ENCODE data around the gene NIPBL. TPM values are rescaled to one million over a fixed set of nuclear protein-coding genes. Genes with fewer than 3 reads are reported as not detected.

The NIPBL gene
- polyA plus RNA-seq, 1 of the 3 experiments (the other 2 are of a cell fraction): 5.2 TPM

DNA sequence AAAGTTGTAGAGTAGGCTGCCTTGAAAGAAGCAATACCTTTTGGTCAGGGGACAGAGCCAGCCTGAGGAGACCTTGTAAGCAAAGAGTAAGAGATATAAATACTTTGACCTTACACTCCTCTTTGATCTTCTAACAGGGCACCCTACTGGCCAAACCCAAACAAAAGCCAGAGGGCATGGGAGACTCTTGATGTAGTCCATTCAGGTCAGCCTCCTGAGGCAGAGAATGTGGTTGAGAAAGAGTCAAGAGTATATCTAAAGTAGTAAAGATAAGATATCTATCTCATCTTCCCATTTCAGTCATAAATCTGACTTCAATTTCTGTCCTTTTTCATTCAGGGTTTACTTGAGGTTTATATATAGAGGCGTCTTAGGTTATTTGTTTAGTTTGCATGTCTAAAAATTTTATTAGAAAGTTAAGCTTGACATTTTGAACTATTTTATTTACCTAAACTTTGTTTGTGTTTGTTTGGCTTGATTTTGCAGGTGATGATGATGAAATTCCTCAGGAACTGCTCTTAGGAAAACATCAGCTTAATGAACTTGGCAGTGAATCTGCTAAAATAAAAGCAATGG, 125.7 kb downstream of the NIPBL start:
- Histone ChIP-seq H4K20me1 (ENCODE audit: insufficient read depth) (no peaks in the 10 kb centered on the region), H3K4me3 (ENCODE audit: low read depth in 2 of 2, low read length in 1 of 2) (no peak overlapping the region), H3K36me3 (replicated peaks in 1 of 2; ENCODE audit: control insufficient read depth in 1 of 2, insufficient read depth in 2 of 2, low read length in 1 of 2) (peaks cover 62 to 66% of the 10 kb centered on the region in 2 experiments), H2AFZ (ENCODE audit: low read depth) (no peak overlapping the region), H3K27ac (ENCODE audit: low read depth in 2 of 2, low read length in 1 of 2) (no peak overlapping the region), H3K4me1 (ENCODE audit: control insufficient read depth in 1 of 2, insufficient read depth in 2 of 2, low read depth in 1 of 2, low read length in 1 of 2) (no peaks in the 10 kb centered on the region; a peak in 1 of 4 replicates), H3K9me3 (no peaks in the 10 kb centered on the region), H3K9me2 (no peaks in the 10 kb centered on the region), H3F3A (replicated peaks; ENCODE audit: insufficient read depth) (peaks cover 30% of the 10 kb centered on the region), H3K4me2 (no peak overlapping the region), H3K9ac (no peak overlapping the region), H3K27me3 (ENCODE audit: insufficient read depth) (no peaks in the 10 kb centered on the region), H3K79me2 (ENCODE audit: insufficient read depth) (no peaks in the 10 kb centered on the region)
- WGBS (ENCODE audit: low lambda C conversion rate): 93% methylated on average over 1 of the region's 1 CpG
- ChIA-PET CTCF (interaction anchor here (2.6 to 5.7 kb wide), 2 partner anchors 12 to 18 kb away, joined by 6 to 50 read pairs; no protein-coding TSS in a partner anchor), POLR2A (no interaction called here)
- no peak for DNase-seq
- no peak for TF ChIP-seq RXRA (IDR thresholded peaks at IDR 0.05; ENCODE audit: borderline replicate concordance, low read depth)
- no peak for TF ChIP-seq RFX5 (IDR thresholded peaks at IDR 0.05; ENCODE audit: low read length)
- no peak for TF ChIP-seq CHD2 (IDR thresholded peaks at IDR 0.05; ENCODE audit: low read length, partially characterized antibody)
- TF ChIP-seq, protein P1, sequence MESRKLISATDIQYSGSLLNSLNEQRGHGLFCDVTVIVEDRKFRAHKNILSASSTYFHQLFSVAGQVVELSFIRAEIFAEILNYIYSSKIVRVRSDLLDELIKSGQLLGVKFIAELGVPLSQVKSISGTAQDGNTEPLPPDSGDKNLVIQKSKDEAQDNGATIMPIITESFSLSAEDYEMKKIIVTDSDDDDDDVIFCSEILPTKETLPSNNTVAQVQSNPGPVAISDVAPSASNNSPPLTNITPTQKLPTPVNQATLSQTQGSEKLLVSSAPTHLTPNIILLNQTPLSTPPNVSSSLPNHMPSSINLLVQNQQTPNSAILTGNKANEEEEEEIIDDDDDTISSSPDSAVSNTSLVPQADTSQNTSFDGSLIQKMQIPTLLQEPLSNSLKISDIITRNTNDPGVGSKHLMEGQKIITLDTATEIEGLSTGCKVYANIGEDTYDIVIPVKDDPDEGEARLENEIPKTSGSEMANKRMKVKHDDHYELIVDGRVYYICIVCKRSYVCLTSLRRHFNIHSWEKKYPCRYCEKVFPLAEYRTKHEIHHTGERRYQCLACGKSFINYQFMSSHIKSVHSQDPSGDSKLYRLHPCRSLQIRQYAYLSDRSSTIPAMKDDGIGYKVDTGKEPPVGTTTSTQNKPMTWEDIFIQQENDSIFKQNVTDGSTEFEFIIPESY (IDR thresholded peaks at IDR 0.05; ENCODE audit: borderline replicate concordance, low read depth): no peak
- TF ChIP-seq ELF1 (IDR thresholded peaks at IDR 0.05): no peak
- TF ChIP-seq MEF2A (IDR thresholded peaks at IDR 0.05; ENCODE audit: borderline replicate concordance, low read depth): no peak
- TF ChIP-seq GATA2 (CRISPR knock-in tag; IDR thresholded peaks at IDR 0.05): no peak
- no peak for TF ChIP-seq TCF12 (IDR thresholded peaks at IDR 0.05)
- no peak for TF ChIP-seq JUND (IDR thresholded peaks at IDR 0.05)
- TF ChIP-seq, protein P2, sequence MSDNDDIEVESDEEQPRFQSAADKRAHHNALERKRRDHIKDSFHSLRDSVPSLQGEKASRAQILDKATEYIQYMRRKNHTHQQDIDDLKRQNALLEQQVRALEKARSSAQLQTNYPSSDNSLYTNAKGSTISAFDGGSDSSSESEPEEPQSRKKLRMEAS (IDR thresholded peaks at IDR 0.05; ENCODE audit: low read depth): no peak

DNA sequence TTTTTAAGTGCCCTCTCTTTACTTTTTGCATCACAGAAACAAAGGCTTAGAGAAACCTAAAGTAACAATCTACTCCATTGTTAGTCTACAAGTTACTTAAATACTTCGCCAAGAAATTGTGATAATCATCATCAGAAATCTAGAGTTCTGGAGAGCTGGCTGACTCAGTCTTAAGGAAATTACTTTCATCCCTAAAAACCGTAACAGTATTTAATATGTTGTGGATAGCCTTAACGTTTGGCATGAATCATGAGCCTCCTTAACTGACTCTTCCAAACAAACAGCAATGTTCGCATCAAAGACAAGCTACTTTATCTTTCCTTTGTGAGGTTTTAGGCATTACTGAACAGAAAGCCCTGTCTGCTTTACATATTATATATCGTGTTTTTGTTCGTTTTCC, 128.7 kb downstream of the NIPBL start:
- Histone ChIP-seq H3F3A (replicated peaks; ENCODE audit: insufficient read depth) (peaks cover 26% of the 10 kb centered on the region), H3K27me3 (ENCODE audit: insufficient read depth) (no peaks in the 10 kb centered on the region), H3K9ac (peak overlapping the region; percentile 28; the same call in 1 of the 2 replicates), H3K4me3 (ENCODE audit: low read depth in 2 of 2, low read length in 1 of 2) (no peak overlapping the region; a peak in 1 of 4 replicates), H4K20me1 (ENCODE audit: insufficient read depth) (no peaks in the 10 kb centered on the region), H3K79me2 (ENCODE audit: insufficient read depth) (no peaks in the 10 kb centered on the region), H3K4me1 (ENCODE audit: control insufficient read depth in 1 of 2, insufficient read depth in 2 of 2, low read depth in 1 of 2, low read length in 1 of 2) (no peaks in the 10 kb centered on the region; a peak in 1 of 4 replicates), H3K27ac (ENCODE audit: low read depth in 2 of 2, low read length in 1 of 2) (peak overlapping the region in 1 of 2 experiments; percentile 73; a peak in 2 of 4 replicates), H3K36me3 (replicated peaks in 1 of 2; ENCODE audit: control insufficient read depth in 1 of 2, insufficient read depth in 2 of 2, low read length in 1 of 2) (peaks cover 75 to 81% of the 10 kb centered on the region in 2 experiments), H3K9me3 (no peaks in the 10 kb centered on the region), H3K4me2 (peak overlapping the region; percentile 55), H2AFZ (ENCODE audit: low read depth) (no peak overlapping the region), H3K9me2 (no peaks in the 10 kb centered on the region)
- POLR2A ChIA-PET: interaction anchor here (1.7 kb wide), 1 partner anchor 129 kb away, joined by 4 read pairs; no protein-coding TSS in a partner anchor
- CTCF ChIA-PET: interaction anchor here (0.6 to 5.7 kb wide), 35 partner anchors 8 to 926 kb away, joined by 3 to 50 read pairs (median 4); no protein-coding TSS in a partner anchor
- no peak for DNase-seq
- TF ChIP-seq, protein P1 (IDR thresholded peaks at IDR 0.05; ENCODE audit: borderline replicate concordance, low read depth): no peak
- peak; percentile 27; the same call in 1 of the 2 replicates for TF ChIP-seq JUND (IDR thresholded peaks at IDR 0.05)
- TF ChIP-seq NRF1 (IDR thresholded peaks at IDR 0.05; ENCODE audit: low read depth, low read length): no peak
- TF ChIP-seq FOSL2 (IDR thresholded peaks at IDR 0.05; ENCODE audit: borderline replicate concordance, low read depth): peak; percentile 53; the same call in 1 of the 2 replicates
- 26% methylated on average over 6 of the region's 6 CpGs for WGBS (ENCODE audit: low lambda C conversion rate)

Measured in SK-N-SH (cell line).